Osteoblast (primary cell): ENCODE results near the gene OAS3. TPM values are rescaled to one million over a fixed set of nuclear protein-coding genes. Genes with fewer than 3 reads are reported as not detected.

Source experiments
- DNase-seq: peaks from one replicate; pipeline ENCODE4 v3.0.0; 2011; ENCODE audit warnings: low spot score, mixed read lengths; ENCODE audit not compliant: insufficient read length; ENCODE audit errors: missing footprints
- H2AFZ ChIP-seq: 2 replicates; pipeline ENCODE4 v1.6.0; 2011; ENCODE audit warnings: mild to moderate bottlenecking, low read length
- H3K27ac ChIP-seq: 2 replicates; pipeline ENCODE4 v1.5.1; 2011; ENCODE audit warnings: mild to moderate bottlenecking, low read depth, low read length, moderate library complexity
- H3K27me3 ChIP-seq: 2 replicates; pipeline ENCODE4 v1.6.0; 2012; ENCODE audit warnings: mild to moderate bottlenecking, control low read depth, inconsistent platforms, low read length, moderate library complexity; ENCODE audit not compliant: insufficient read depth
- H3K36me3 ChIP-seq: 2 replicates; pipeline ENCODE4 v1.5.1; 2011; ENCODE audit warnings: mild to moderate bottlenecking, low read length, control low read depth, moderate library complexity; ENCODE audit not compliant: insufficient read depth
- H3K4me1 ChIP-seq: 2 replicates; pipeline ENCODE4 v1.5.1; 2011; ENCODE audit warnings: mild to moderate bottlenecking, low read length, control low read depth, moderate library complexity; ENCODE audit not compliant: insufficient read depth
- H3K4me2 ChIP-seq: 2 replicates; pipeline ENCODE4 v1.6.0; 2011; ENCODE audit warnings: mild to moderate bottlenecking, low read length; ENCODE audit not compliant: insufficient read depth
- H3K4me3 ChIP-seq: fragments of 200-600 bp; sonication (generic); 3 replicates; pipeline ENCODE4 v1.5.1; 2012; ENCODE audit warnings: mild to moderate bottlenecking, low read length, inconsistent platforms; ENCODE audit not compliant: insufficient read depth
- H3K79me2 ChIP-seq: 2 replicates; pipeline ENCODE4 v1.6.0; 2012; ENCODE audit warnings: mild to moderate bottlenecking, low read length, control low read depth, inconsistent platforms; ENCODE audit not compliant: insufficient read depth
- H3K9me3 ChIP-seq: 2 replicates; pipeline ENCODE4 v1.5.1; 2011; ENCODE audit warnings: low read depth, low read length, control low read depth
- H4K20me1 ChIP-seq: 2 replicates; pipeline ENCODE4 v1.6.0; 2012; ENCODE audit warnings: mild to moderate bottlenecking, low read length, control low read depth; ENCODE audit not compliant: insufficient read depth
- CTCF ChIP-seq: IDR thresholded peaks from 2 replicates; pipeline ENCODE4 v1.5.1; 2011; ENCODE audit warnings: mild to moderate bottlenecking, low read depth, low read length, moderate library complexity; ENCODE audit errors: extremely low read depth
- total RNA-seq: library from RNA; depleted of rRNA; stranded (reverse); fragments of >200 nt; gene quantifications from 2 replicates; pipeline ENCODE4 v1.2.3, GENCODE V29; 2012

Gene OAS3
- total RNA-seq, 1 donor: 6.9 TPM

- H3K4me2 ChIP-seq: no peak overlapping the region
- no peaks in the 10 kb centered on the region for H4K20me1 ChIP-seq
- TF ChIP-seq CTCF: no peak
Observed at GRCh38 chr12:112964067-112964670, 25.9 kb downstream of the OAS3 start.

GRCh38 chr12:112964915-112965314 is 26.6 kb downstream of the OAS3 start:
- H3K4me3 ChIP-seq: no peak overlapping the region
- no peak overlapping the region for H3K4me2 ChIP-seq
- no peak overlapping the region for H2AFZ ChIP-seq
- DNase-seq: no peak
- no peak for TF ChIP-seq CTCF
- no peaks in the 10 kb centered on the region for H3K4me1 ChIP-seq
- no peaks in the 10 kb centered on the region for H4K20me1 ChIP-seq
- H3K27ac ChIP-seq: no peak overlapping the region
- no peaks in the 10 kb centered on the region for H3K36me3 ChIP-seq
- no peaks in the 10 kb centered on the region for H3K27me3 ChIP-seq
- no peaks in the 10 kb centered on the region for H3K9me3 ChIP-seq
- H3K79me2 ChIP-seq: no peaks in the 10 kb centered on the region

More at GRCh38 chr12:112964067-112964670, 25.9 kb downstream of the OAS3 start:
- Histone ChIP-seq H3K79me2 (no peaks in the 10 kb centered on the region), H2AFZ (no peak overlapping the region), H3K36me3 (no peaks in the 10 kb centered on the region), H3K4me1 (no peaks in the 10 kb centered on the region), H3K27ac (no peak overlapping the region), H3K9me3 (no peaks in the 10 kb centered on the region), H3K4me3 (no peak overlapping the region), H3K27me3 (no peaks in the 10 kb centered on the region)
- DNase-seq: no peak

- H2AFZ ChIP-seq: no peak overlapping the region
- H3K9me3 ChIP-seq: no peaks in the 10 kb centered on the region
- TF ChIP-seq CTCF: no peak
- no peaks in the 10 kb centered on the region for H4K20me1 ChIP-seq
- H3K4me2 ChIP-seq: no peak overlapping the region
- no peaks in the 10 kb centered on the region for H3K4me1 ChIP-seq
- no peaks in the 10 kb centered on the region for H3K79me2 ChIP-seq
- H3K4me3 ChIP-seq: no peak overlapping the region
- no peak for DNase-seq
- no peaks in the 10 kb centered on the region for H3K36me3 ChIP-seq
- no peak overlapping the region for H3K27ac ChIP-seq
- H3K27me3 ChIP-seq: no peaks in the 10 kb centered on the region
Observed at GRCh38 chr12:112965643-112966042, 27.4 kb downstream of the OAS3 start.

- Histone ChIP-seq H3K4me1 (no peaks in the 10 kb centered on the region), H3K36me3 (no peaks in the 10 kb centered on the region), H4K20me1 (no peaks in the 10 kb centered on the region), H3K27me3 (no peaks in the 10 kb centered on the region), H3K79me2 (no peaks in the 10 kb centered on the region), H3K4me3 (no peak overlapping the region), H2AFZ (no peak overlapping the region), H3K9me3 (no peaks in the 10 kb centered on the region), H3K4me2 (no peak overlapping the region), H3K27ac (no peak overlapping the region)
- no peak for DNase-seq
- TF ChIP-seq CTCF: no peak
Observed at GRCh38 chr12:112967306-112967705, 29.0 kb downstream of the OAS3 start.
